Neutrophil (primary cell): ENCODE data around the gene TBX21.

Experiments used
- H3K27ac ChIP-seq: fragments of 200-600 bp; sonication (generic); 2 replicates; pipeline ENCODE4 v1.5.1; 2016; ENCODE audit warnings: mild to moderate bottlenecking, moderate library complexity
- H3K27me3 ChIP-seq: fragments of 200-600 bp; sonication (generic); 2 replicates; pipeline ENCODE4 v1.6.0; 2016; ENCODE audit warnings: mild to moderate bottlenecking
- H3K36me3 ChIP-seq: fragments of 200-600 bp; sonication (generic); 2 replicates; pipeline ENCODE4 v1.5.1; 2017
- H3K4me1 ChIP-seq, 2 experiments: fragments of 200-600 bp in 1 of 2; sonication (generic) in 1 of 2; 1 replicate in 1 of 2; 2 replicates in 1 of 2; pipeline versions ENCODE4 v1.5.1 to v1.6.1; 2013 to 2016; ENCODE audit warnings: low read depth in 1 of 2, low read length in 1 of 2, mild to moderate bottlenecking in 1 of 2, moderate library complexity in 1 of 2; ENCODE audit not compliant: control insufficient read depth in 1 of 2, insufficient read depth in 1 of 2
- H3K4me3 ChIP-seq, 2 experiments: fragments of 200-600 bp in 1 of 2; sonication (generic) in 1 of 2; 1 replicate in 1 of 2; 2 replicates in 1 of 2; pipeline ENCODE4 v1.5.1; 2013 to 2016; ENCODE audit warnings: low read depth in 1 of 2, low read length in 1 of 2, mild to moderate bottlenecking in 1 of 2, moderate library complexity in 1 of 2
- H3K9me3 ChIP-seq: fragments of 200-600 bp; sonication (generic); 2 replicates; pipeline ENCODE4 v1.5.1; 2016
- TF ChIP-seq, protein P1 (sequence below): fragments of 200-600 bp; sonication (generic); IDR thresholded peaks from 2 replicates; pipeline ENCODE4 v1.5.1; 2016; ENCODE audit warnings: antibody characterized with exemption

Gene TBX21

DNA sequence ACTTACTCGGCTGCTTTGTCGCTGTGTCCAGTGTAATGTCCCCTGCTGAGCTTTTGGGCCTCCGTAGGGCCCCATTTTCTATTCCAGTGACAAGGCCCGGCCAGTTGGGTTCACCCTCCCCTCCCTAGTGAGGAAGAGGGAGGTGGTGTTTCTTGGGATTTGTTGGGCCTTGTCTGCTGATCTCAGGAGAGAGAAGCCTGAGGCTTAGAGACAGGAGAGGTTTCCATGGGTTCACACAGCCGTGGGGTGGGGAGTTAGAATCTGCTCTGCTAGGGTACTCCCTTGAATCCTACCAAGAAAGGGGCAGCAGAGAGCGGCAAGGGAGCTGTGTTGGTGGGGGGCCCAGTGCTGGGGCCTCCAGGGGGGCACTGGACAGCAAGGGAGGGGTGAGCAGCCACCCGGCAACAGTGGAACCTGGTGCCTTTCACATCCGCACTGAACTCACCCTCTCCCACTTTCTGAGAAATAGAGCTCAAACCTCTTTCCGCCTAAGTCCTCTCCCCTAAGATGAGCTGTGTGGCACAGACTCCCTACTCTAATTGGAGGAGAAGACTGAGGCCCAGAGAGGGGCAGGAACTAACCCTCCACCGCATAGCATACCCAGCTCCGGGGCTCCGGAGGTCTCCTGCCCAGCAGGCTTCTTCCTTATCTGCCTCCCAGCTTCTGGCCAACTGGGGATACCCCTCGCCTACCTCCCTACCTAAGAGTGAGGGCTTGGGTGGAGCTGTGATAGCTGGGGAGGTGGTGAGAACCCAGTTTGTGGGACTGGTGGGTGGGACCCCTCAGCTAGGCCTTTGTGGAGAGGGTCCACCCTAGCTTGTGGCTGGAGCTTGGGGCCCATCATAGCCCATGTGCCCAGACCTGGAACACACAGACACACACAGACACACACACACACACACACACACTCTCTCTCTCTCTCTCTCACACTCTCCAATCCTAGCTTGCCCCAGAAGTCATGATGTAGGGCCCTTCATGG, 32.3 kb upstream of the TBX21 start:
- H3K27ac ChIP-seq = no peak overlapping the region
- peaks cover 4% of the 10 kb centered on the region for H3K27me3 ChIP-seq
- H3K4me3 ChIP-seq = no peak overlapping the region
- H3K9me3 ChIP-seq = no peaks in the 10 kb centered on the region
- H3K36me3 ChIP-seq = peaks cover 44% of the 10 kb centered on the region
- TF ChIP-seq, protein P1, sequence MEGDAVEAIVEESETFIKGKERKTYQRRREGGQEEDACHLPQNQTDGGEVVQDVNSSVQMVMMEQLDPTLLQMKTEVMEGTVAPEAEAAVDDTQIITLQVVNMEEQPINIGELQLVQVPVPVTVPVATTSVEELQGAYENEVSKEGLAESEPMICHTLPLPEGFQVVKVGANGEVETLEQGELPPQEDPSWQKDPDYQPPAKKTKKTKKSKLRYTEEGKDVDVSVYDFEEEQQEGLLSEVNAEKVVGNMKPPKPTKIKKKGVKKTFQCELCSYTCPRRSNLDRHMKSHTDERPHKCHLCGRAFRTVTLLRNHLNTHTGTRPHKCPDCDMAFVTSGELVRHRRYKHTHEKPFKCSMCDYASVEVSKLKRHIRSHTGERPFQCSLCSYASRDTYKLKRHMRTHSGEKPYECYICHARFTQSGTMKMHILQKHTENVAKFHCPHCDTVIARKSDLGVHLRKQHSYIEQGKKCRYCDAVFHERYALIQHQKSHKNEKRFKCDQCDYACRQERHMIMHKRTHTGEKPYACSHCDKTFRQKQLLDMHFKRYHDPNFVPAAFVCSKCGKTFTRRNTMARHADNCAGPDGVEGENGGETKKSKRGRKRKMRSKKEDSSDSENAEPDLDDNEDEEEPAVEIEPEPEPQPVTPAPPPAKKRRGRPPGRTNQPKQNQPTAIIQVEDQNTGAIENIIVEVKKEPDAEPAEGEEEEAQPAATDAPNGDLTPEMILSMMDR = no peak
- peaks cover 33 to 44% of the 10 kb centered on the region in 2 experiments for H3K4me1 ChIP-seq

DNA sequence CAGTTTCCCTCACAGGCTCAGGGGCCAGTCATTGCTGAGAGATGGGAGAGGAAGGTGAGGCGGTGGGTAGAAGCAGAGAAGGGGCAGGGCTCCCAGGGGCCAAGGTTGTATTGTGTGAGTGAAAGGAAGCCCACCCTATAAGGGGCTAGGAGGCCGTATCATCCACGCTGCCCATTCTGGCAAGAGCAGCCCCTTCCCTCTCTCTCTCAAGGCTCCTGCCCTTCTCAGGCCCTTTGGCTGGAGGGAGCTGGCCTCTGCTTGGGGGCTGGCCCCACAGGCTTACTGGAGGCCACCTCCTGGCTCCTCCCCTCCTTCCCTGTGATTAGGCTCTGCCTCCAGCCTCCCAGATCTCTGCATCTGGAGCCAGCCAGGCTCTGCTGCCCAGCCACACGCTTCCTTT, 31.4 kb upstream of the TBX21 start:
- peaks cover 43% of the 10 kb centered on the region for H3K36me3 ChIP-seq

DNA sequence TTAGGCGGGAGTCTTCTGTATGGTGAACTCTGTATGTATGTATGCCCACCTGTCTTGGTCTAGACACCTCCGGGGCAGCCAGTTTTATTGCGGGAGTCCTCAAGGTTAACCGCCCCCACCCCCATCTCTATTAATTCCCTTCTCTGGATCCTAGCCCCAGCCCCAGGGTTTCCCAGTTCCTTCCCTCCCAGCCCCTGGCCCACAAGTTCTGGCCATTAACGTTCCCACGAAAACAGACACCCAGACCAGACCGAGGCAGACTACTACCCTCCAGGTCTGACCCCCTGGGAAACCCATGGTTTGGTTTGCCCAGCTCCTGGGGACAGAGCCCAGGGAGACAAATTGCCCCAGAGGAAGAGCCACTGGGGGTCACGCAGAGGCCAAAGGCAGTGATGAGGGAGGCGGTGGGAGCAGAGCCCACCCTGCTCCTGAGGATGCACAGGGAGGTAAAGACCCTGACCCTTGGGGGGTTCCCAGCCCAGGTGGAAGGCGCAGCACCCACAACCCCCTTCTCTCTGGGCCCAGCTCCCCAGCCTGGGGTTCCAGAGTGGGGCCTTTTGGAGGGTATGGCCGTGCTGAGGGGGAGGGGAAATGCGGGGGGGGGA, 30.5 kb upstream of the TBX21 start:
- Histone ChIP-seq H3K4me1 (peaks cover 31 to 55% of the 10 kb centered on the region in 2 experiments), H3K4me3 (peak overlapping the region in 1 of 2 experiments; percentile 46), H3K9me3 (no peaks in the 10 kb centered on the region), H3K36me3 (peaks cover 34% of the 10 kb centered on the region), H3K27me3 (peaks cover 11% of the 10 kb centered on the region), H3K27ac (no peak overlapping the region)
- TF ChIP-seq, protein P1 = no peak

More for the DNA sequence above, 31.4 kb upstream of the TBX21 start:
- TF ChIP-seq, protein P1 = no peak
- H3K4me1 ChIP-seq = peaks cover 30 to 46% of the 10 kb centered on the region in 2 experiments
- H3K27ac ChIP-seq = no peak overlapping the region
- H3K27me3 ChIP-seq = peaks cover 11% of the 10 kb centered on the region
- no peaks in the 10 kb centered on the region for H3K9me3 ChIP-seq
- no peak overlapping the region for H3K4me3 ChIP-seq

DNA sequence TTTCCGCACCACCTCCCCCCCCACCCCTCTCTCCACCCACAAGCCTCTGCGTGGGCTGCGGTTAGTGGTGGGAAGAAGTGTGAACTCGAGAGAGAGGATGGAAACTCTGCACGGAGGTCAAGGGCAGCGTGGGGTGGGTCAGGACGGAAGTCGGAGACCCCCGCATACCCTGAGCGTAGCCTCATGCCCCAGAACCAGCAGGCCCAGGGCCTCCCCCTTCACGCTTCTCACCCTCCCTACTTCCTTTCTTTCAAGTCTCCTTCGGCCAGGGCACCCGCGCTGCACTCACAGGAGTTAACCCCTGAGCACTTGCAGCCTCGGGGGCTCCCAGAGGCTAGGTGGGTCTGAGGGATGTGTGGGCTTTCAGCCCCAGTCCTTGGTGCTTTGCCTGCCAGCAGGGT, 29.8 kb upstream of the TBX21 start:
- Histone ChIP-seq H3K4me1 (peaks cover 31 to 56% of the 10 kb centered on the region in 2 experiments), H3K27me3 (peaks cover 11% of the 10 kb centered on the region), H3K27ac (peak overlapping the region; percentile 68), H3K9me3 (no peaks in the 10 kb centered on the region), H3K36me3 (peaks cover 30% of the 10 kb centered on the region), H3K4me3 (peak overlapping the region; percentile 24 to 46)
- TF ChIP-seq, protein P1 = no peak

DNA sequence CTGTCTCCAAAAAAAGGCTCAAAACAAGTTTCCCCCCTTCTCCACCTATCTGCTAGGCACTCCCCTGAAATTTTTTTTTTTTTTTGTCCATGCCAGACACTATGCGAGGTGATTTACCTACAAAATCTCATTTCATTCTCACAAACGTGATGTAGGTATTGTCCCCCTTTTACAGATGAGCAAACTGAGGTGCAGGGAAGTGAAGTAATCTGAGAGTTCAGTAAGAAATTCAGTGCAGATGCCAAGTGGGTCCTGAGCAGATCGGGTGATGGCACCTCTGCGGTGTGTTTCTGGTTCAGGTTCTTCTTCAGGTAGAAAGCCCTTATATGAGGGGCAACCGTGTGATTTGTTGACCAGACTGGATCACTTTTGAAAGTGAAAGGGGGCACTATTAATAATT, 29.4 kb upstream of the TBX21 start:
- Histone ChIP-seq H3K27ac (peak overlapping the region; percentile 68), H3K9me3 (no peaks in the 10 kb centered on the region), H3K27me3 (peaks cover 11% of the 10 kb centered on the region), H3K4me3 (peak overlapping the region; percentile 37 to 46), H3K36me3 (peaks cover 30% of the 10 kb centered on the region), H3K4me1 (peaks cover 31 to 54% of the 10 kb centered on the region in 2 experiments)
- TF ChIP-seq, protein P1 = no peak
